Muscle layer of colon (tissue), 2 donors: ENCODE data around the gene OXSR1.
"Not testable (repeated sequence)": the region's sequence is repeated elsewhere in the genome, so short reads cannot be mapped to it uniquely, and the experiment has no call there.

Source experiments
- H3K27ac ChIP-seq: one replicate; pipeline ENCODE4 v1.7.0; 2013; ENCODE audit warnings: low read depth, mild to moderate bottlenecking, low read length, moderate library complexity
- H3K27me3 ChIP-seq, 2 donors: one replicate each; pipeline ENCODE4 v1.7.0; 2013; ENCODE audit warnings: low read length in 2 of 2, mild to moderate bottlenecking in 2 of 2; ENCODE audit not compliant: insufficient read depth in 2 of 2, control insufficient read depth in 1 of 2
- H3K36me3 ChIP-seq: one replicate; pipeline ENCODE4 v1.7.0; 2013; ENCODE audit warnings: mild to moderate bottlenecking, low read length; ENCODE audit not compliant: insufficient read depth
- H3K4me1 ChIP-seq: one replicate; pipeline ENCODE4 v1.7.0; 2013; ENCODE audit warnings: mild to moderate bottlenecking, low read length; ENCODE audit not compliant: insufficient read depth
- H3K4me3 ChIP-seq, 2 donors: one replicate each; pipeline ENCODE4 v1.7.0; 2013; ENCODE audit warnings: low read length in 2 of 2, low read depth in 1 of 2, mild to moderate bottlenecking in 1 of 2, moderate library complexity in 1 of 2
- H3K9ac ChIP-seq: one replicate; pipeline ENCODE4 v1.7.0; 2013; ENCODE audit warnings: low read length
- H3K9me3 ChIP-seq: one replicate; pipeline ENCODE4 v1.7.0; 2013; ENCODE audit warnings: mild to moderate bottlenecking, low read length
- donor health status: abdominal sarcoma.
- donor health status: Adenocarcinoma of cecum.

OXSR1 gene

DNA sequence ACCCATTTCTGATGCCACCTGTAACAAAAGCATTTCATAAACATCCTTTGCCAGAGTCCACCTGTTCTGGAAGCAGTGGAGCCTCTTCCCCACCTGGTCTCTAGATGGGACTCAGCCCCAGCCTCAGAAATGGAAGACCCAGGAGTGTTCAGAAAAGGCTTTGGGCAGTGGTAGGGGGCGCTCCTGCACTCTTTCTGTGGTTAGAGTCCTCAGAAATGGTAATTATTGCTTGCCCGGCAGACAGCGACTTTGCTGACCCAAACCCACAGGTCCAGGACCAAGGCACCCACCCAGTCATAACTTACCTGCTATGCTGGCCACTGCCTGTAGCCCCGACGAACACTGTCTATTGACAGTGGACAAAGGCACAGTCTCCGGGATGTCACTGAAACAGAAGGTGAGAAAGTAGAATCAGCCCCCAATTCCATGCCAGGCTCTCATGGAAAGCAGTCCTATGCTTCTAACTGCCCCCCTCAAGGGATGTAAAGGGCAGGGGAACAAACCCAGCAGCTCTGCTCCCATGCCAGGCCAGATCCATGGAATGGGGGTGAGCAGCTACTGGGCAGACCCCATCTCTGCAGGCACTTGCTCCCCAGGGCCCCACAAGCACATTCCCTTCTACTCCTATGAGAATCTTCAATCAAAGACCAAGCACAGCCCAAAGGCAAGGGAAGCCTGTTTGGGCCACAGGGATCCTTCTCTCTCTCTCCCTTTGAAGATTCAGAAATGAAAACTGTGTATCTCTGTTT is 33.5 kb upstream of the OXSR1 start:
- H3K36me3 ChIP-seq: peaks cover 69% of the 10 kb centered on the region
- H3K27me3 ChIP-seq: no peaks in the 10 kb centered on the region
- H3K9me3 ChIP-seq: no peaks in the 10 kb centered on the region
- H3K4me1 ChIP-seq: peaks cover 9% of the 10 kb centered on the region
- no peak overlapping the region for H3K27ac ChIP-seq
- H3K4me3 ChIP-seq: no peak overlapping the region
- H3K9ac ChIP-seq: no peak overlapping the region

DNA sequence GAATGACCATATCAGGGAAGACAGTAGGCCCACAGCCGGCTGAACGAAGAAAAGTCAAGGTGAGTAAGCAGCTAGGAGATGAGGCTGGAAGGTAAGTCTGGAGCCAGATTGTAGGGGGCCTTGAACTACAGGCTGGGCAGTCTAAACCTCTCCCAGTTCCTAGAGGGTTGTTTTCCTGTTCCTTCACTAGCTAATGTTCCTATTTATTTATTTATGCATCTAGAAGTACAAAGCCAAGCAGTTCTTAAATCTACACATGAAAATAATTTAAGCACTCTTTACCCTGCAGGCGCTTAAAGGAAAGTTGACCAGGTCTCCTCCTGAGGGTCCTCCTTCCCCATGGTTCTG is 32.2 kb upstream of the OXSR1 start:
- Histone ChIP-seq H3K27me3 (no peaks in the 10 kb centered on the region), H3K9ac (no peak overlapping the region), H3K4me3 (no peak overlapping the region), H3K9me3 (no peaks in the 10 kb centered on the region), H3K4me1 (peaks cover 17% of the 10 kb centered on the region), H3K36me3 (peaks cover 55% of the 10 kb centered on the region), H3K27ac (no peak overlapping the region)

DNA sequence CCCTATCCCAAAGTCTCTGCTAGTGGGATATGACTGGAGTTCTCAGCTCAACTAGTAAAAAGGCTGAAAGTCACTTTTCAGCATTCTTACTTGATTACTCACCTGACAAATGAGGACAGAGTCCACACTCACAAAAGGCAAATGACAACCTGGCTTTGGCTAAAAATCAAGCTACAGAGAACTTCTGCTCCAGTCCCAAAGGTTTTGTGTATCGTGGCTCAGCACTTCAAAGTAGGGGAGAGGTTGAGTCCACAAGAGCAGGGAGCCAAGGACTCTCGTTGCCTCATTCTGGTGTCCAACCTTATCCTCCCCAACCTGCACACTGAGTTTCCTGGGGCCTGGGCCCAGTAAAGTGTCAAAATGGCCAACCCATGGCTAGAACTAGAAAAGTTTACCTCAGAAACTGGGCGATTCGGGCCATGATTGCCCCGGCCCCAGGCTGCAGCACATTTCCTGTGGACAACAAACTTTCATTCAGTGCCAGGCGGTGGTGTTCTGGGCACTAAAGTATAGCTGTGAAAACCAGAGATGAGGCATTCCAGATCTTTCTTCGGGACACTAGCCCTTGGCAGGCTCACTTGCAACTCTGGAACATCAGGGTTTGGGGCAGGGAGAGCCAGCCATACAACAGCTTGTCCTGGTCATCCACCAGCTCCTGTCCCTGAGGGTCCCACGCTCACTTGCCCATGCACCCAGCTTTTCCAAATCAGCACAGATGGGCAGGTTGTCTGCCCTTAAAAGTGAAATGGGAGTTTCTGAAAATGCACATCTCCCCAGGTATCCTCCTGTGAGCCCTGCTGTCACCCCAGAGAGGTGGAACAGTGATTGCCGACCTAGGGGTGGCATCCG is 31.6 kb upstream of the OXSR1 start:
- Histone ChIP-seq H3K4me3 (no peak overlapping the region), H3K27me3 (no peaks in the 10 kb centered on the region), H3K9ac (no peak overlapping the region), H3K27ac (no peak overlapping the region), H3K36me3 (peaks cover 49% of the 10 kb centered on the region), H3K9me3 (no peaks in the 10 kb centered on the region), H3K4me1 (peaks cover 18% of the 10 kb centered on the region)

DNA sequence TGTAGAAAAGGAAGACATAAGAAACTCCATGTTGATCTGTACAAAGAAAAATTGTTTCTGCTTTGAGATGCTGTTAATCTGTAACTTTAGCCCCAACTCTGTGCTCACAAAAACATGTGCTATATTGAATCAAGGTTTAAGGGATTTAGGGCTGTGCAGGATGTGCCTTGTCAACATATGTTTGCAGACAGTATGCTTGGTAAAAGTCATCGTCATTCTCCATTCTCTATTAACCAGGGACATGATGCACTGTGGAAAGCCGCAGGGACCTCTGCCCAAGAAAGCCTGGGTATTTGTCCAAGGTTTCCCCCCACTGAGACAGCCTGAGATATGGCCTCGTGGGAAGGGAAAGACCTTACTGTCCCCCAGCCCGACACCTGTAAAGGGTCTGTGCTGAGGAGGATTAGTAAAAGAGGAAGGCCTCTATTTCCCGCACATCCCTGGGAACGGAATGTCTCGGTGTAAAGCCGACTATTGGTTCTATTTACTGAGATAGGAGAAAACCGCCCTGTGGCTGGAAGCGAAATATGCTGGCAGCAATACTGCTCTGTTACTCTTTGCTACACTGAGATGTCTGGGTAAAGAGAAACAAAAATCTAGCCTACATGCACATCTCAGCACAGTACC is 30.7 kb upstream of the OXSR1 start:
- not testable (repeated sequence) for H3K9ac ChIP-seq, H3K27ac ChIP-seq, H3K4me3 ChIP-seq, H3K27me3 ChIP-seq, H3K9me3 ChIP-seq
- Histone ChIP-seq H3K36me3 (peaks cover 41% of the 10 kb centered on the region), H3K4me1 (peaks cover 24% of the 10 kb centered on the region)

DNA sequence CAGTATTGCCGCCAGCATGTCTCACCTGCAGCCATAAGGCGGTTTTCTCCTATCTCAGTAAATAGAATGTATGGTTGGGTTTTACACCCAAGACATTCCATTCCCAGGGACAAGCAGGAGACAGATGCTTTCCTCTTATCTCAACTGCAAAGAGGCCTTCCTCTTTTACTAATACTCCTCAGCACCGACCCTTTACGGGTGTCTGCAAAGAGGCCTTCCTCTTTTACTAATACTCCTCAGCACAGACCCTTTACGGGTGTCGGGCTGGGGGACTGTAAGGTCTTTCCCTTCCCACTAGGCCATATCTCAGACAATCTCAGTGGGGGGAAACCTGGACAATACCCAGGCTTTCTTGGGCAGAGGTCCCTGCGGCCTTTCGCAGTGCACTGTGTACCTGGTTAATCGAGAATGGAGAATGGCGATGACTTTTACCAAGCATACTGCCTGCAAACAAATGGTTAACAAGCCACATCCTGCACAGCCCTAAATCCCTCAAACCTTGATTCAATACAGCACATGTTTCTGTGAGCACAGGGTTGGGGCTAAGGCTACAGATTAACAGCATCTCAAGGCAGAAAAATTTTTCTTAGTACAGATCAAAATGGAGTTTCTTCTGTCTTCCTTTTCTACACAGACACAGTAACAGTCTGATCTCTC is 29.6 kb upstream of the OXSR1 start:
- Histone ChIP-seq H3K4me3 (peak overlapping the region; percentile 77 to 89), H3K4me1 (peaks cover 29% of the 10 kb centered on the region), H3K9ac (peak overlapping the region; percentile 67), H3K36me3 (peaks cover 38% of the 10 kb centered on the region)
- H3K9me3 ChIP-seq, H3K27ac ChIP-seq, H3K27me3 ChIP-seq: not testable (repeated sequence)

DNA sequence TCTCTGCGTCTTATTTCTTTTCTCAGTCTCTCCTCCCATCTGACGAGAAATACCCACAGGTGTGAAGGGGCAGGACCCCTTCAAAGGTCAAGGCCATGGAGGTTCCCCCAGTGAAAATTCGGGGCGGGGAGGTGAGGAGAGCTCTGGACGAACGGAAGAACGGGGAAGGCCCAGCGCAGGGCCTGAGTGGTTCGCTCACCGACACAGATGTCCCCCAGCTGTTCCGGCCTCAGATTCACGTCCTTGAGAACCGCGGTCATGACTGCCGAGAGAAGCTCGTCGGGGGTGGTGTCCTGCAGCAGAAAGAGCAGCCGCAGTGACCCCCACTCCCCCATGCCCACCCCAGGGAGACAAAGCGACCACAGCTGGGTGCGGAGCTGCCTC is 29.0 kb upstream of the OXSR1 start:
- Histone ChIP-seq H3K27me3 (no peaks in the 10 kb centered on the region), H3K9me3 (no peaks in the 10 kb centered on the region), H3K9ac (peak overlapping the region; percentile 67), H3K4me1 (peaks cover 29% of the 10 kb centered on the region), H3K27ac (peak overlapping the region; percentile 62), H3K4me3 (peak overlapping the region; percentile 77 to 89), H3K36me3 (peaks cover 38% of the 10 kb centered on the region)

DNA sequence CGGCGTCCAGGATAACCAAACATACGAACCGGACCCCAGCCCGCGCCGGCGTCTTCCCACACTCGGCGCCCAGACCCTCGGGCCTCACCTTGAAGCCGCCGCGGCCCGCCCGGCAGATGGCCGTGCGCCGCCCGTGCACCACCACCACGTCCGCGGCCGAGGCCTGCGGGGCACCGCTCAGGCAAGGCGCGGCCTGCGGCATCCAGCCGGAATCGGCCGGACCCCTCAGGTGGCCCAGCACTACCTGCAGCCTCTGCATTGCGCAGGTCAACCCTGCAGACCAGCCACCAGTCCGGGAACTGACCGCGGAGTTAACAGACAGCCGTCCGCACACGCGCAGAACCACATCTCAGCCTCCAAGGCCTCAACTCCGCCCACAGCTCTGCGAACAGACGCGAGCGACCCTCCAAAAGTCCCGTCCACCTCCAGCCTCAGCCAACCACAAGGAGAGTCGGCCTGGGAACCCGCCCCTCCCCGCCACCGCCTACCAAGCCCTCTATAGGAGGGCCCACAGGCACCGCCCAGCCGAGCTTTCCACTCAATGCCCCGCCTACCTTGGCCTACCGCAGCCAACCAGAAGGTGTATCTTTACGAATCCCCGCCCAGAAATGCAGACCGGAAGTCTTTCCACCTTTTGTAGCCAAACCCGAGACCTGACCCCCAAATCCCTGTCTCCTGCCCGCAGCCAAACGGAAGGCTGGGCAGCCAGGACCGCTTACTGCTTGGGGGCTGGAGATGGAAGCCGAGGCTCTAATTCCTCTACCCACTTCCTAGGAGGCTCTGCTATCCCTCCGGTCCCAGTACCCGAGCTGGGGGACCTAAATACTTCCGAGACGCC is 28.3 kb upstream of the OXSR1 start, which contains the start of gene ACAA1:
Gene ACAA1 (minus strand): TSS at position 351 of the 838 bp plus-strand sequence. CDS start 92 bp downstream, at position 259.
- peak within 1 kb of the TSS; percentile 62 for H3K27ac ChIP-seq
- peak within 1 kb of the TSS; percentile 67 for H3K9ac ChIP-seq
- H3K4me1 ChIP-seq: peaks cover 29% of the 10 kb centered on the region
- no peaks in the 10 kb centered on the region for H3K27me3 ChIP-seq
- no peaks in the 10 kb centered on the region for H3K9me3 ChIP-seq
- peaks cover 38% of the 10 kb centered on the region for H3K36me3 ChIP-seq
- H3K4me3 ChIP-seq: peak within 1 kb of the TSS; percentile 77 to 89

DNA sequence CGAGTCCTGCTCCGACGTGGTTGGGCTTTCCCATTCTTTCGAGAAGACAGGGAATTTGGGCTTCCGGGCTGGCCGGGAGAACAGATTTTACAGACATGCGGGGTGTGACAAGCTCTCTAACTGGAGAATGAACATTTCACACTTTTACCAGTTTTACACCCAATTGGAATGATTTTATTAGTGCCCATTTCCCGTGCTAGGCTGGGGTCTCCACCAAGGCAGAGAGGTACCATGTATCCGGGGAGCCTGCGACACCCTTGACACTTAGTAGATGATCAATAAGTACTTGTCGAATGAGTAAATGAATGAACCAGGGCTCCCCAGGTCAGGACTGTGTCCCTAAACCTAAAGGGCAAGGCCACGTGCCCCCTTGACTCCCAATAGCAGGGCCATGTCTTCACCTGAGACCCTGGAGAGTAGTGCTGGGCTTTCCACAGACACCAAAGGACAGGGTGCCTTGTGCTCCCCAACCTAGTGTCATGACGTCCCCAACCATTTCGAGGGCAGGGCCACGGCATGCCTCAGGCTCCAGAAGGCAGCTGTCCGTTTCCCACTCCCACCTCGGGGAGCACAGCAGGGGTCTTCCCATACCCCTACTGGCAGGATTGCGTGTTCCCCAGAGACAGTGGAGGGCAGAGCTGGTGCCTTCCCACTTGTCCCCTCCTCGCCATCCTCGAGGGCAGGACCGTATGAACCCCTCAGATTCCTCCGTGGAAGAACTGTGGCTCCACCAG is 27.6 kb upstream of the OXSR1 start:
- Histone ChIP-seq H3K9ac (peak overlapping the region; percentile 40), H3K4me1 (peaks cover 29% of the 10 kb centered on the region), H3K4me3 (peak overlapping the region; percentile 44 to 89)

DNA sequence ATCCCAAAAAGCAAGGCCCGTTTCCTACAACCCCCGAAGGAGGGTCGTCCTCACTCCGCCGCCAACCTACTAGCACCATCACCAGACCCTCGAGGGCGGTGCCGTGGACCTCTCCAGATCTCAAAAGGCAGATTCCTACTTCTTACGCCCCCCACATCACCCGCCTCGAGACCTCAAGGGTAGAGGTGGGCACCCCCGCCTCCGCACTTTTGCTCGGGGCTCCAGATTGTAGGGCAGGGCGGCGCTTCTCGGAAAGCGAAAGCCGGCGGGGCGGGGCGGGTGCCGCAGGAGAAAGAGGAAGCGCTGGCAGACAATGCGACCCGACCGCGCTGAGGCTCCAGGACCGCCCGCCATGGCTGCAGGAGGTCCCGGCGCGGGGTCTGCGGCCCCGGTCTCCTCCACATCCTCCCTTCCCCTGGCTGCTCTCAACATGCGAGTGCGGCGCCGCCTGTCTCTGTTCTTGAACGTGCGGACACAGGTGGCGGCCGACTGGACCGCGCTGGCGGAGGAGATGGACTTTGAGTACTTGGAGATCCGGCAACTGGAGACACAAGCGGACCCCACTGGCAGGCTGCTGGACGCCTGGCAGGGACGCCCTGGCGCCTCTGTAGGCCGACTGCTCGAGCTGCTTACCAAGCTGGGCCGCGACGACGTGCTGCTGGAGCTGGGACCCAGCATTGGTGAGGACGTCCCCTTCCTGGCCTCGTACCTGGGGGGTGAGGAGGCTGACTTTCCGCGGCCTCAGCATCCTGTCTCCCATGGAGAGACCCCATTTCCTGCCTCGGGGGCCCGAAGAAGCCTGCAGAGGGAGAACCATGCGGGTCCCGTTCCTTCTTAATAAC is 26.8 kb upstream of the OXSR1 start, which contains the start of gene MYD88:
Gene MYD88 (plus strand): TSS at position 313 of the 842 bp plus-strand sequence. CDS start 40 bp downstream, at position 353.
- Histone ChIP-seq H3K4me1 (peaks cover 29% of the 10 kb centered on the region), H3K27ac (peak within 1 kb of the TSS; percentile 62), H3K27me3 (no peaks in the 10 kb centered on the region), H3K4me3 (peak within 1 kb of the TSS; percentile 44 to 89), H3K9ac (peak within 1 kb of the TSS; percentile 71), H3K36me3 (peaks cover 28% of the 10 kb centered on the region), H3K9me3 (no peaks in the 10 kb centered on the region)

More for the DNA sequence above, 27.6 kb upstream of the OXSR1 start:
- peaks cover 36% of the 10 kb centered on the region for H3K36me3 ChIP-seq
- H3K9me3 ChIP-seq: no peaks in the 10 kb centered on the region
- peak overlapping the region; percentile 62 for H3K27ac ChIP-seq
- no peaks in the 10 kb centered on the region for H3K27me3 ChIP-seq
